GM12878 (cell line): ENCODE results near the gene GAS2.

Experiments used
- NFIC ChIP-seq: IDR thresholded peaks from 2 replicates; pipeline ENCODE4 v1.6.1; 2012; ENCODE audit warnings: low read depth, mild to moderate bottlenecking, inconsistent platforms, low read length, moderate library complexity
- POU2F2 ChIP-seq: IDR thresholded peaks from 3 replicates; pipeline ENCODE4 v1.6.1; 2011; ENCODE audit warnings: low read depth, mild to moderate bottlenecking, low read length, borderline replicate concordance
- RAD21 ChIP-seq: IDR thresholded peaks from 2 replicates; pipeline ENCODE4 v1.6.1; 2011; ENCODE audit warnings: mild to moderate bottlenecking, low read depth, low read length, moderate library complexity; ENCODE audit not compliant: insufficient read depth
- SIN3A ChIP-seq: IDR thresholded peaks from 2 replicates; pipeline ENCODE4 v1.6.1; 2012; ENCODE audit warnings: low read depth, low read length, improper control_type of control experiment
- STAT1 ChIP-seq: fragments of 450-650 bp; conservative IDR thresholded peaks from 2 replicates; pipeline ENCODE4 v1.6.1; 2014; ENCODE audit warnings: antibody characterized with exemption, mild to moderate bottlenecking
- YBX1 ChIP-seq: fragments of 450-650 bp; IDR thresholded peaks from 2 replicates; pipeline ENCODE4 v1.6.1; 2016; ENCODE audit warnings: antibody characterized with exemption
- TF ChIP-seq, protein P1 (sequence below), 3 experiments: IDR thresholded peaks in 2 of 3; conservative IDR thresholded peaks in 1 of 3; 2 replicates each; pipeline ENCODE4 v1.5.1; 2011; ENCODE audit warnings: low read depth in 3 of 3, low read length in 3 of 3, mild to moderate bottlenecking in 3 of 3, control low read depth in 2 of 3, moderate library complexity in 2 of 3, inconsistent platforms in 1 of 3, mixed read lengths in 1 of 3; ENCODE audit not compliant: control insufficient read depth in 2 of 3, insufficient read depth in 1 of 3; ENCODE audit errors: extremely low read depth in 1 of 3
- TF ChIP-seq, protein P2 (sequence below): IDR thresholded peaks from 2 replicates; pipeline ENCODE4 v1.6.1; 2011; ENCODE audit warnings: low read depth, mild to moderate bottlenecking, low read length, moderate library complexity, borderline replicate concordance; ENCODE audit errors: extremely low read depth

DNA sequence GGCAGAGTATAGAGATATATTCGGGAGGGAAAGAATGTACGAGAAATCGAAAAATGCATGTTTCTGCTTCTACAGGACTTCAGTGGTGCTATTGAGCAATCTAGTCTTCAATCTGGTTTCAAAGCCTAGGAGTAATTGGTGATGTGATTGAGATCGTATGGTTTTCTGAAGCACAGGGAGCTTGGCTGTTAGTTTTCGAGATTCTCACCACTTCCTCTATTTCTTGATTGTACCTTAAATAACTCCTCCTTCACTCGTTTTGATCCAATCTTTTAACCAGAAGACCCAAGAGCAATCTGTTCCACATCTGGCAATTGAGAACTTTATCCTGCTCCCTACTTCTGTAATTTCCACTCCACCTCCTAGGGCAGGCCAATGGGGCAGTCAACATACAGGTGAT lies 193.3 kb downstream of the GAS2 start:
- TF ChIP-seq, protein P1, sequence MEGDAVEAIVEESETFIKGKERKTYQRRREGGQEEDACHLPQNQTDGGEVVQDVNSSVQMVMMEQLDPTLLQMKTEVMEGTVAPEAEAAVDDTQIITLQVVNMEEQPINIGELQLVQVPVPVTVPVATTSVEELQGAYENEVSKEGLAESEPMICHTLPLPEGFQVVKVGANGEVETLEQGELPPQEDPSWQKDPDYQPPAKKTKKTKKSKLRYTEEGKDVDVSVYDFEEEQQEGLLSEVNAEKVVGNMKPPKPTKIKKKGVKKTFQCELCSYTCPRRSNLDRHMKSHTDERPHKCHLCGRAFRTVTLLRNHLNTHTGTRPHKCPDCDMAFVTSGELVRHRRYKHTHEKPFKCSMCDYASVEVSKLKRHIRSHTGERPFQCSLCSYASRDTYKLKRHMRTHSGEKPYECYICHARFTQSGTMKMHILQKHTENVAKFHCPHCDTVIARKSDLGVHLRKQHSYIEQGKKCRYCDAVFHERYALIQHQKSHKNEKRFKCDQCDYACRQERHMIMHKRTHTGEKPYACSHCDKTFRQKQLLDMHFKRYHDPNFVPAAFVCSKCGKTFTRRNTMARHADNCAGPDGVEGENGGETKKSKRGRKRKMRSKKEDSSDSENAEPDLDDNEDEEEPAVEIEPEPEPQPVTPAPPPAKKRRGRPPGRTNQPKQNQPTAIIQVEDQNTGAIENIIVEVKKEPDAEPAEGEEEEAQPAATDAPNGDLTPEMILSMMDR (IDR thresholded peaks at IDR 0.05 in 2 of 3, conservative IDR thresholded peaks at IDR 0.05 in 1 of 3; ENCODE audit: control insufficient read depth in 2 of 3, extremely low read depth in 1 of 3, insufficient read depth in 1 of 3, low read depth in 3 of 3, low read length in 3 of 3), result no peak
- TF ChIP-seq RAD21 (no peak), SIN3A (no peak), YBX1 (no peak), NFIC (no peak), POU2F2 (no peak), STAT1 (no peak)
- TF ChIP-seq, protein P2, sequence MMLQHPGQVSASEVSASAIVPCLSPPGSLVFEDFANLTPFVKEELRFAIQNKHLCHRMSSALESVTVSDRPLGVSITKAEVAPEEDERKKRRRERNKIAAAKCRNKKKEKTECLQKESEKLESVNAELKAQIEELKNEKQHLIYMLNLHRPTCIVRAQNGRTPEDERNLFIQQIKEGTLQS, result no peak
